GM18517 (cell line): ENCODE data around the gene FKBP1A.

ENCODE experiments used
- ATAC-seq: cut with Tn5 transposase; IDR thresholded peaks from one replicate; pipeline ENCODE4 v1.9.1; 2021; ENCODE audit warnings: mild to moderate bottlenecking, moderate library complexity; ENCODE audit not compliant: unreplicated experiment

Gene FKBP1A

GRCh38 chr20:1392693-1393506, at the start of gene FKBP1A:
Gene FKBP1A (minus strand): TSS chr20:1393054. CDS start chr20:1392998, 56 bp downstream.
- peak; percentile 69 for ATAC-seq

GRCh38 chr20:1442304-1442703, 49.5 kb upstream of the FKBP1A start:
- ATAC-seq, result no peak

- ATAC-seq, result no peak
Observed at GRCh38 chr20:1441133-1441532, 48.3 kb upstream of the FKBP1A start.

GRCh38 chr20:1440024-1440423, 47.2 kb upstream of the FKBP1A start:
- no peak for ATAC-seq

GRCh38 chr20:1438361-1438760, 45.5 kb upstream of the FKBP1A start:
- no peak for ATAC-seq

- no peak for ATAC-seq
Observed at GRCh38 chr20:1437235-1437904, 44.5 kb upstream of the FKBP1A start.

- no peak for ATAC-seq
Observed at GRCh38 chr20:1436263-1436662, 43.4 kb upstream of the FKBP1A start.

GRCh38 chr20:1435337-1435699, 42.5 kb upstream of the FKBP1A start:
- ATAC-seq, result no peak

GRCh38 chr20:1434571-1435336, 41.9 kb upstream of the FKBP1A start:
- peak; percentile 87 for ATAC-seq

- no peak for ATAC-seq
Observed at GRCh38 chr20:1431158-1431557, 38.3 kb upstream of the FKBP1A start.

- ATAC-seq, result no peak
Observed at GRCh38 chr20:1430004-1430451, 37.2 kb upstream of the FKBP1A start.

GRCh38 chr20:1429143-1429728, 36.4 kb upstream of the FKBP1A start:
- ATAC-seq, result no peak

- no peak for ATAC-seq
Observed at GRCh38 chr20:1427457-1428054, 34.7 kb upstream of the FKBP1A start.

- ATAC-seq, result no peak
Observed at GRCh38 chr20:1426231-1426849, 33.5 kb upstream of the FKBP1A start.

GRCh38 chr20:1424336-1424735, 31.5 kb upstream of the FKBP1A start:
- no peak for ATAC-seq

GRCh38 chr20:1423625-1424106, 30.8 kb upstream of the FKBP1A start:
- ATAC-seq, result no peak

- no peak for ATAC-seq
Observed at GRCh38 chr20:1423206-1423605, 30.4 kb upstream of the FKBP1A start.

GRCh38 chr20:1422753-1423152, 29.9 kb upstream of the FKBP1A start:
- no peak for ATAC-seq

- ATAC-seq, result no peak
Observed at GRCh38 chr20:1420066-1420465, 27.2 kb upstream of the FKBP1A start.

GRCh38 chr20:1418350-1418749, 25.5 kb upstream of the FKBP1A start:
- ATAC-seq, result no peak
